NCI-H2196 (cell line): ENCODE data around the gene SMIM41.
"Not testable (repeated sequence)": the region's sequence is repeated elsewhere in the genome, so short reads cannot be mapped to it uniquely, and the experiment has no call there.

ENCODE experiments used
- DNase-seq: peaks from one replicate; lab custom pipeline; 2025; ENCODE audit not compliant: unreplicated experiment; lab: John Stamatoyannopoulos, UW

SMIM41 gene

DNA sequence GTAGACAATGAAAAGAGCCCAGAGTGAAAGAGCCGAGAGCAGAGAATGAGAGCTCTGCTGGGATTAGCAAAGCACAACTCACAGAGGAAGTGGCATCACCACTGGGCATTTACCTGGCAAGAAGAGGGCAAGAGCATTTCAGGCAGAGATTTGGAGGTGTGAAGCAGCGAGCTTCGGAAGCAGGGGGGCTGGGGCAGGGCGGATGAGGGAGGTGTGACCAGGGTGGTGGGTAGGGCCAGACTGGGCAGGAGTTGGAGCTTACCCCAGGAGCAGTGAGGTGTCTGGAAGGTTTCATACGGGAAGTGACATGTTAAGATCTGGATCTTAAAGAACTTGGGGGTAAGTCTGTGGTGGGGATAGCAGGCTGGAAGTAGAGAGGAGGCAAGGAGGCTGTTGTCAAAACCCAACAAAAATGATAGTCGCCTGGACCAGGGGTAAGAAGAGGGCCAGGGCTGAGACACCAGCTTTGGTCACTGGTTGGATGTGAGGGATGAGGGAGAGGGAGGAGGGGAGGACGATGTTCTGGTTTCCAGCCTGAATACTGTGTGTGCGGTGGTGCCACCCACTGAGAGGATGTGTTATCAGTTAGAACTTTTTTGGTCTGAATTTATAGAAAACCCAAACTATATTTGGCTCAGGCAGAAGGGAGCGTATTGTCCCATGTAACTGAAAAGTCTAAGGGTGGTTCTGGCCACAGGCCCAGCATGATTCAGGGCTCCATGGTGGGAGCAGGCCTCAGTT is 5.2 kb downstream of the SMIM41 start:
- DNase-seq = no peak

DNA sequence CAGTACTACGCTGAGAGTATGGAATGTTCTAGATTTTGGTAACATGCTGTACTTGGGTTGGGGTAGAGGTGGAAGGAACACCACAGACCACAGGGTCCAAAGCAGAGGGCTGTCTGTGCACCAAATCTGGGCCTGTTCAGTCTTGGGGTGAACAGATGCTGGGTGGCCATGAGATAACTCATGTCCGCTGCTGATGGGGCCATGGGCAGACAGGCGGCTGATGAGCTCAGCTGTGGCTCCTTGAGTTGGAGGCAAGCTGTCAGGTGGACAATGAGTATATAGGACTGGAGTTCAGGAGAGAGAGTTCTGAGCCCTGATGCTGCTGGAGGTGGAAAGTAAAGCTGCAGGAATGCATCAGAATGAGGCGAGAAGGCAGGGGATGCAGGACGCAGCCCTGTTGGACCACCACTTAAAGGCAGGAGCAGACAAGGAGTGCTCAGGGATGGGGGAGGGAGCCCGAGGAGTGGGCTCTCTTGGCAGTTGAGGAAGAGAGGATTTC is 6.2 kb downstream of the SMIM41 start:
- DNase-seq = no peak

DNA sequence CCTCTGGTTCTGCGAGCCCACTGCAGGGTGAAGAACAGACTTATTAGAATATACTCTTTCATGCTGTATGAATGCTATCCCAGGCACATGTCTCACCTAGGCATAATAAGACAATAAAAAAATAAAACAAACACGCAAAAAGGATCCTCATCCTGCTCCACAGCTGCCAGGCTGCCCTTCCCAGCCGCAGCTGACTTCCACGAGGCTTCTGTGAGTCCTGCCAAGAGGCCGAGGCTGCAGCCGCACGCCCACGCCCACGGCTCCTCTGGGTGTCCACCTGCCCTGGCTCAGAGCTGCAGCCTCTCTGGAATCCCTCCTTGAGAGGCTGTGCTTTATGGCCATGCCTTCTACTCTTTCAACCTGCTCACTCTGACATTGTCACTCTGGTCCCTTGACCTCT is 6.9 kb downstream of the SMIM41 start:
- peak; percentile 41 for DNase-seq

DNA sequence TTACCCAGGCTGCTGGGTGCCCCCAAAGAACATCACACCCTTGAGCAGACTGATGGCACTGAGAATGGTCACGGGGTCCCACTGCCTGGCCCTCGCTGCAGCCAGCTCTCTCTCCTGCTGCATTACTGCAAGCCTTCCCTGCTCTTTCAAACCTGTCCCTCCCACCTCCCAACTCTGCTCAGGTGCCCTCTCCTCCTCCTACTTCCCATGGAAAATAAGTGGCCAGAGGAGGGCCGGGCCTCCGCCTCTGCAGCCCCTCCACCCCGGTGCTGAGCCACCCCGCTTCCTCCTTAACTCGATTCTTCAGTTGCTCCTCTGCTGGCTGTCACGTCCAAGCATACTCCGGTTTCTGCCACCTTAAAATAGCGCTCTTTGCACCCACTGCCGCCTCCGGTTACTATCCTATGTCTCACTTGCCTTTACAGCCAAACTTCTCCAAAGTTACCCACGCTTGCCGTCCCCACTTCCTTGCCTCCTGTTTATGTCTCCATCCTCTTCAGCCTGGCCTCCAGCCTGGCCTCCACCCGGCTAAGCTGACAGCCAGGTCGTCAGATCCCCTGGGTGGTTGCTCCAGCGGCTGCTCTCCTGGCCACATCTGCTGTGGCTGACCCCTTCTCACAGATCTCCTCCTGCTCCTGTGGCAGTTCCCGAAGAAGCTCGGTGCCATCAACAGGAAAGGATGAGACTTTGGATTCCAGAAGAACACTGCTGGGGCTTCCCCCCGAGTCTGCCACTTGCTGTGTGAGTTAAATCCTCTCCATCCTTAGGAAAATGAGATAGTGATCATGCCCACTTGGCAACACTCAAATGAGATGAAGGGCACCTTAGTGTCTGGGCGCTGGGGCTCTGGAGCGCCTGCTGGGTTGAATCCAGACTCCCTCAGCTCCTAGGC is 7.7 kb downstream of the SMIM41 start:
- DNase-seq = no peak

DNA sequence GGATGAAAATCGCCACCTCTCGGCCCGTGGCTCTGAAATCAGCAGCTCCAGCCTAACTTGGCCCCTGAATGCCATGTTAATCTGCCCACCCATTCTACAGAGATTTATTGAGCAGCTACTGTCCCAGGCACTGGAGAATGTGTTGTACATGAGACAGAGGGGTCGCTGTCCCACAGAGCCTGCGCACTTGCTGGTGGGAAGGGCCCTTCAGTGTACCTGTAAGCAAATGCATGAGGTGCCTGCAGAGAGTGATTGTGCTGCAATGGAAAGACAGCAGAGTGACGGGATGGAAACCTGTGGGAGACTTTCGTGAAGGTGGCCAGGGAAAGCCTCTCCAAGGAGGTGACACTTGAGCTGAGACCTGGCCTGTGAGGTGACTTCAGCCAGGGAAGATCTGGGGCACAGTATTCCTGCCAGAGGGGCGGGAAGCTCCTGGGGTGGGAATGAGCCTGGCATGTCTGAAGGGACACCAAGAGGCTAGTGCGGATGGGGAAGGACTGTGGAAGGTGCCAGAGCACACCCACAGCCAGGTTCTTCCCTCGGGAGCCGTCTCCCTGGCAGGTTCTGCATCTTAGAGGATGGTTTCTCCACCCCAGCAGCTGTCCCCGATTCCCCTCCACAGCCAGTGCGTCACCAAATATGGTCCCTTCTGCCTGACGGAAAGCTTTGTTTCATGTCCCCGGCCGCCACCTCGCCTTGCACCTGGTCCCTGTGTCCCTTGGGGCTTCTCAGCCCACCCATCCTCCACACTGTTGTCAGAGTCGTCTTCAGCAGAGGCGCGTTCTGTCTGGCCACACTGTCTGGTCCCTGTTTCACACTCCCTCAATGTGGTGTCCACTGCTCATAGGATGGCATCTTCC is 8.7 kb downstream of the SMIM41 start:
- DNase-seq = no peak

DNA sequence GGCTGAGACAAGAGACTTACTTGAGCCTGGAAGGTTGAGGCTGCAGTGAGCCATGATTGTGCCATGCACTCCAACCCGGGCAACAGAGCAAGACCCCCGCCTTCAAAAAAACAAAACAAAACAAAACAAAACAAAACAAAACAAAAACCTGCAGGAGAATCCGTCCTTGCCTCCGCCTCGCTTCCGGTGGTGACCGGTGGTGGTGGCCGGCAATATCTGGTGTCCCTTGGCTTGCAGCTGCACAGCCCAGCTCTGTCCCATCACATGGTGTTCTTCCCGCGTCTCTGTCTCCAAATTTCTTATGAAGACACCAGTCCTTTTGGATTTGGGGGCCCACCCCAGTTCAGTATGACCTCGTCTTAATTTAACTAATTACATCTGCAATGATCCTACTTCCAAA is 10.0 kb downstream of the SMIM41 start:
- no peak for DNase-seq

DNA sequence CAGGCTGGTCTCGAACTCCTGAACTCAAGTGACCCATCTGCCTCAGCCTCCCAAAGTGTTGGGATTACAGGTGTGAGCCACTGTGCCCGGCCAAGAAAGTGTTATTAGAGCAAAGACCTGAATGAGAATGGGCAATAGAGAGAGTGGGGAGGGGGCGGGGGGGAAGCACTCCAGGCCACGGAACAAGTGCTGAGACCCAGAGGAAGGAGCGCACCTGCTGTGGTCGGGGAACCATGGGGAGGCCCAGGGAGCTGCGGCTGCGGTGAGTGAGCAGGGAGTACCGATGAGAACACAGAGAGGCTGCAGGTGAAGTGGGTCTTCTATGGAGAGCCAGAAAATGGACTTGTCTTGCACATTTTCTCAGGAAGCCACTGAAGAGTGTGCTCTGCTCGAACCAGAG is 10.8 kb downstream of the SMIM41 start:
- no peak for DNase-seq

DNA sequence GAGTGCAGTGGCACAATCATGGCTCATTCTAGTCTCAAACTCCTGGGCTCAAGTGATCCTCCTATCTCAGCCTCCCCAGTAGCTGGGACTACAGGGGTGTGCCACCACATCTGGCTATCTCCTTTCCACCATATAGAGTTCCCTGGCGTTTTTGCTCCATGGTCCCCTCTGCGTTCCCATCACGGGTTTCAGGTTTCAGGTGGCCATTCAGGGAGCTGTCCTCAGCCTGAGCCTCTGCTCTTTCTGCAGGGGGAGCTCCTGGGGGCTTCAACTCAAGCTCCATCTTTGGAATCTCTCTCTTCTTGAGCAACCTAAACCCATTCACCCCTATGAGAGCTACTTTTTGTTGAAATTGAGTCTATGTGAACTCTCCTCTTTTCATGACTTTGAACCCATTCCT is 11.6 kb downstream of the SMIM41 start:
- no peak for DNase-seq

DNA sequence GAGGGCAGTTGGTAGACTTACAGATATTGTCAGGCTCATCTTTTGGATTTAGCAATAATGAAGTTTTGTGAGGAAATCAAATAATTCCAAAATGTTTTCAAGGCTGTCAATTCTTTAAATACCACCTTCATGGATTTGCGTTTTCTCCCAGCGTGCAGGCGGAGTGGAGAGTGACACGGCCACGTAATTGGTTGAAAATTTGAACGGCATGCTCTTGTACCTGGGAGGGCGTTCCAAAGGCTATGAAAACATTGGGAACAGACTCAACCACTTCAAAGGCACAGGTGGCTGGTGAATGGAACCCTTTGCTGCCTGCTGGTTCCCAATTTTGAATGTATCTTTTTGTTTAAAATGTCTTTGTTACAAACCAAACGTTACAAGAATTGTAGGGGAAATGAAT is 12.4 kb downstream of the SMIM41 start:
- no peak for DNase-seq

DNA sequence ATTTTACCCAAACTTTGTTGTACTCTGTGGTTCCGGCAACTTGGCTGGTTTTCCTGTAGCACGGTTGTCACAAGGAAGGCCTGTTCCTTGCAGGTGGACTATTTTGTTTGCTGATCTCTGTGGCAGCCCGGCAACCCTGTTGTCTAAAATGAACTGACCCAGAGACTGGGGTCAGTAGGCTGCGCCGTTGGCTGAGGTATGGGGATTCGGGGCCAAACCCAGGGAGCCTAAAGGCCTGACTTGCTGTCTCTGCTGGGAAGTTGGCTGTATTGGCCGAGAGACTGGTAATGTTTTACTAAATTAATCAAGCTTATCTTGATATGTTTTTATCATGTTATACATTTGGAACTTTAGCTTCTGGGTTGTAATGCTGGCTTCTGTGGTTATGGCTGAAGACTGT is 13.8 kb downstream of the SMIM41 start:
- DNase-seq = no peak

DNA sequence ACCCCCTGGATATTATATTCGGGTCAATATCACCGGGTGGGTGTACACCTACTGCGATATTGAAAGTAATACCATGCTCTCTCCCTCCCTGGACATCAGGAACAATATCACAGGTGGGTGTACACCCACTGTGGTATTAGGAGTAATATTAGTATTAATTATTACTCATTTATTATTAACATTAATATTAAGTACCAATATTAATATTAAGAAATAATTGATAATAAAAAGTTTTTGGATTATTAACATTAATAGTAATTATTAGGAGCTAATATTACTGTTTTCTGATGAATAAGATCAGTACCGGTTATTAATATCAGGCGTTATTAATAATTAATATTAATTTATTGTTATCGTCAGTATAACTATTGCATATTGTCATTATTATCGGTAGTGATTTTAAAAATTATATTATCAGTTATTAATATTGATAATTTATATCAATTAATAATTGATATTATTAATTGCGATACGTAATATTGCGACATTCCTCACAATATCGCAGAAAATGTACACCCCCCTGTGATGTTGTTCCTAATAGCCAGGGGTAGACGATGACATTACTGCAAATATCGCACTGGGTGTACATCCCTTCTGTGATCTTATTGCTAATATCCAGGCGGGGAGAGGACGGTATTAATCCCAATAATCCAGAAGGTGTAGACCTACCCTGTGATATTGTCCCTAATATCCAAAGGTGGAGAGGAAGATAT is 17.0 kb downstream of the SMIM41 start:
- DNase-seq = no peak

DNA sequence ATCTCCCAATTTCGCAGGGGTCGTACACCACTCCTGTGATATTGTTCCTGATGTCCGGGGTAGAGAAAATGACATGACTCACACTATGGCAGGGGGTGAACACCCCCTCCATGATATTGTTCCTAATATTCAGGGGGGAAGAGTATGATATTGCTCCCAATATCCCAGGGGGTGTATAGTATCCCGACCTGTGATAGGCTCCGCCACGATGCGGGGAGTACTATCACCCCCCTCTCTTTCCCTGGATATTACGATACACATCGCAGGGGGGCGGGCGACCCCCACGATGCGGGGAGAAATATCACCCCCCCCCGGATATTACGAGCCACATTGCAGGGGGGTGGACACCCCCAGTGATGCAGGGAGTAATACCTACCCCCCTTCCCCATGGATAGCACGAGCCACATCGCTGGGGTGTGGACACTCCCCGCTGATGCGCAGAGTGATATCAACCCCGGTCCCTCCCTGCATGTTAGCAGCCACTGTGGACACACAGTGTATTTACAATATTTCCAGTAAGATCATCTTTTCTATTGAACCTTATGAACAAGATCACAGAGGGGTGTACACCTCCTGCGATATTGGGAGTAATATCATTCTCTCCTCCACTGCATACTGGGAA is 17.7 kb downstream of the SMIM41 start:
- no peak for DNase-seq

DNA sequence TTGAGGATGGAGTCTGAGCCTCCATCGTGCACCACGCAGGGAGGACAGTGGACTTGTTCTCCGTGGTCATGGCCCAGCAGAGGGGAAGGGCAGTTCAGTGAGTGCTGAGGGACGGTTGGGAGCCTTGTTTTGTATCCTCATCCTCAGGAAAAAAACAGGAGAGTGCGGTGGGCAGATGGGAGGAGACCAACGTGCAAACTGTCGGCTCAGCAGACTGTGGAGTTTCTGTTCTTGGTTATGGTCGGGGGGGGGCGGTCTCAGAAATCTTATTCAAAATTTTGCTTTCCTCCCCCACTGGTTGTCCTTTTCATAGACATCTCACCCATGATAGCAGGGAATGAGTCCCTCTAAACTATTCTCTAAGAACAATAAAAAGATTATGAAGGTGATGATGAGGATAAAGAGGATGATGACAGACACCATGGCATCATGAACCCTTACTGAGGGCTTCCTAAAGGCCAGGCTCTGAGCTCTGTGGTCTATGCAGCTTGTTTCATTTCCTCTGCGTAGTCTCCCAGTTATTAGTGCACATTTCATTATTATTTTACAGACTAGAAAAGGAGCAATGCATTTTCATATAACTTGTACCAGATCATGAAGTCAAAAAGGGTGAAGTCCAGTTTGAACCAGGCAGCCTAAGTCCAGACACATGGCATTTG is 25.1 kb downstream of the SMIM41 start:
- DNase-seq = not testable (repeated sequence)

DNA sequence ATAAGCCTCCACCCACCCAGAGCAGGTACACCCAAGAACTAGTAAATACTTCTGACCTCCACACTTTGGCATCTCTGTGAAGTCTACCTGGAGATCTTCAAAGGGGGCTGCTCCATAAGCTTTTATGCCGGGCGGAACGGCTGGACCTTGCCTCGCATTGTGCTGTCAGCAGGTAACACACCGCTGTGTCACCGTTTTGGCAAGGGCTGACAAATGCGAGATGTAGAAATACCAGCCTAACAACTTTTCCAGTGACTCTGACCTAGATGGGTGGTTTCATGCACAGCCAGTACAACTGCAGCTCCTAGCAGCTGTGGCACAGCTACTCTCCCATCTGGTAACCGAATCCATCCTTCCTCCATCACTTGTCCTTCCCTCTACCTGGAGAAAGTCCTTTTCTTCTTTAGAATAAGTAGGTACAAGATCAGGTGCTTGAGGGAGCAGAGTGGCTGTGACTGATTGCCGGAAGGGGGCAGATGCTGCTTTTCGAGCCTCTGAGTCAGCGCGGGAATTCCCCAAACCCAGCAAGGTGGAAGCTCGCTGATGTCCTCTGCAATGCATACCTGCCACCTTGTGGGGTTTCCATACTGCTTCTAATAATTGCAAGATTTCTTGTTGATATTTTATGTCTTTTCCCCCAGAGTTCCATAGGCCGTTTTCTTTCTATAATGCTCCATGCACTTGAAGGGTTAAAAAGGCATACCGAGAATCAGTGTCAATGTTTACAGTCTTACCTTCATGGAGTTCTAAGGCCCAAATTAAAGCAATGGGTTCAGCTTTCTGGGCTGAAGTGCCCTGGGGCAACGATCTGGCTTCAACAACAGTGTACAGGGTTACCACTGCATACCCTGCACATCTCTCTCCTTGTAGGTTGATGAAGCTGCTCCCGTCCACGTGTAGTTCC is 37.0 kb downstream of the SMIM41 start:
- peak; percentile 70 for DNase-seq

DNA sequence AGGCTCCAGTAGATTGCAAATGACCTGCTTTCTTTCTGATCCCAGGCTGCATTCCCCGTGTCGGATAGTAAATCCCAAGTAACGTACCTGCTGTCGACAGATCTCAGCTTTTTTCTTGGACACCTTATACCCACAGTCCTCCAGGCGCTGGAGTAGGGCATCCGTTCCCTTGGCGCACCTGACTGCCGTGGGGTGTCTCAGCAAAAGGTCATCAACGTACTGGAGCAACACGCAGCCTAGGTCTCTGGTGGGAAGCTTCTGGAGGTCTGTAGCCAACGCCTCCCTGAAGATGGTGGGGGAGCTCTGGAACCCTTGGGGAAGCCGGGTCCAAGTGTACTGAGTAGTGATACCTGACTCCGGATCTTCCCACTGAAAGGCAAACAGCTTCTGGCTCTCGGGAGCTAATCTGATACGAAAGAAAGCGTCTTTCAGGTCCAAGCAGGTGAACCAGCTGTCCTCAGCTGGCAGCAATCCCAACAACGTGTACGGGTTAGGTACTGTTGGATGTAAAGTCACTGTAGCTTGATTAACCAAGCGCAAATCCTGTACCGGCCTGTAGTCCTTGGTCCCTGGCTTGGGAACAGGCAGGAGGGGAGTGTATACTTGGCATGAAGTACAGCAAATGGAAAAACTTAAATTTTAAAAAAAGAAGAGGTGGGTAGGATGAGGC is 38.4 kb downstream of the SMIM41 start:
- peak; percentile 88 for DNase-seq

DNA sequence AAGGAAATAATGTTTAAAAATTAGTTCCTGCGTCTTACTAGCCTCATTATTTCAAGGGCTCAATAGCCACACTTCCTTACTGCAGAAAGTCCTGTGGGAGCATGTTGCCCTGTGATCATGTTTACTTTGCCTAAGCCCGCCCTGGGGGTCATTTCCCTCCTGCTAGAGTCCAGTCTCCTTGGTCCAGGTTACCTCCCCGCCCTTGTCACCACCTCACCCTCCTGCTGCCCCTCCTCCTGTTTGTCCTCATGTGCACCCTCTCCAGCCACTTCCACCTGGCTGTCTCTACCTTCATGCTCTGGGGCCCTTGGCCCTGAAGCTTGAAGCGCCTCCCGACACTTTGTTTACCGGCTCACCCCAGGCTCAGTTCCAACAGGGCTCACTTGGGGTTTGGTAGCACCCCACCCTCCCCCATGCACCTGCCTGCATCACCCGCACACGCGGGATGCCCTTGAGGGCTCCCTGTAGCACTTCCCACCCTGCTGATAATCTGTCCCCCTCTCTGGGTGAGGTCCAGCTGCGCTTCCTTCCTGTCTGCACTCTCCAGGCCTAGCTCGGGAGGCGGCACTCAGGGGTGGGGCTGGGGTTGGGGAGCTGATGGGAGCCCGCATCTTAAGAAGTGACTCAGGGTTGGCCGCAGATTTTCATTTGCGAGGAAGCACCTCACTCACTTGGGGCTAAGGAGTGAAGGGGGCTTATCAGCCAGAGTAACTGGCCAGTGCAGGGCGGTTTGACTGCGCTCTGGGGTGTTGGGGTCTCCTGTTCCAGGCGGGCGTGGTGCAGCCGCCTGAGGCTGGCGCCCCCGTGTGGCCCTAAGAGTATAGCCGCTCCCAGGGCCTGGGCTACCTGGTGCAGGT is 40.1 kb downstream of the SMIM41 start:
- DNase-seq = peak; percentile 88
